Measurements from ENCODE around the gene PLA2G2D.

Gene PLA2G2D

GRCh38 chr1:20099533-20099932 lies 19.8 kb downstream of the PLA2G2D start:
- H3K9me2 ChIP-seq (replicated peaks; ENCODE audit: control insufficient read depth, low read length), result no peaks in the 10 kb centered on the region
- TF ChIP-seq EZH2phosphoT487 (IDR thresholded peaks at IDR 0.05; ENCODE audit: borderline replicate concordance, low read length), result no peak
- no peak for TF ChIP-seq CTCF (IDR thresholded peaks at IDR 0.05; ENCODE audit: low read depth, low read length, poor library complexity, severe bottlenecking)
- H3K79me2 ChIP-seq (ENCODE audit: control insufficient read depth, low read length), result no peaks in the 10 kb centered on the region
- no peak overlapping the region for H3K27ac ChIP-seq (ENCODE audit: low read depth, low read length)
- H3K4me1 ChIP-seq (ENCODE audit: control insufficient read depth, low read length), result no peaks in the 10 kb centered on the region
- H3F3A ChIP-seq (ENCODE audit: control insufficient read depth, insufficient read depth), result no peaks in the 10 kb centered on the region
- H3K27me3 ChIP-seq (ENCODE audit: control insufficient read depth, low read length), result 0 out of 2 replicates have a peak, but pooled peaks cover 3% of the 10 kb centered on the region
- H3K36me3 ChIP-seq (ENCODE audit: control insufficient read depth, low read length), result no peaks in the 10 kb centered on the region
- H3K4me2 ChIP-seq (ENCODE audit: low read length), result no peak overlapping the region
- no peak overlapping the region for H3K4me3 ChIP-seq (ENCODE audit: low read length)
- H4K20me1 ChIP-seq (ENCODE audit: control insufficient read depth, insufficient read depth, low read depth, low read length), result no peaks in the 10 kb centered on the region
- no peaks in the 10 kb centered on the region for H3K9me3 ChIP-seq (ENCODE audit: control insufficient read depth, insufficient read depth, low read length)

GRCh38 chr1:20096840-20097447 lies 22.4 kb downstream of the PLA2G2D start:
- Histone ChIP-seq H3K9me2 (replicated peaks; ENCODE audit: control insufficient read depth, low read length) (no peaks in the 10 kb centered on the region), H3K36me3 (ENCODE audit: control insufficient read depth, low read length) (no peaks in the 10 kb centered on the region), H3K4me3 (ENCODE audit: low read length) (no peak overlapping the region), H3K79me2 (ENCODE audit: control insufficient read depth, low read length) (no peaks in the 10 kb centered on the region), H3K27me3 (ENCODE audit: control insufficient read depth, low read length) (0 out of 2 replicates have a peak, but pooled peaks cover 9% of the 10 kb centered on the region), H3K4me1 (ENCODE audit: control insufficient read depth, low read length) (no peaks in the 10 kb centered on the region), H3K9me3 (ENCODE audit: control insufficient read depth, insufficient read depth, low read length) (no peaks in the 10 kb centered on the region), H4K20me1 (ENCODE audit: control insufficient read depth, insufficient read depth, low read depth, low read length) (no peaks in the 10 kb centered on the region), H3F3A (ENCODE audit: control insufficient read depth, insufficient read depth) (no peaks in the 10 kb centered on the region), H3K27ac (ENCODE audit: low read depth, low read length) (no peak overlapping the region), H3K4me2 (ENCODE audit: low read length) (no peak overlapping the region)
- TF ChIP-seq EZH2phosphoT487 (IDR thresholded peaks at IDR 0.05; ENCODE audit: borderline replicate concordance, low read length), result no peak
- no peak for TF ChIP-seq CTCF (IDR thresholded peaks at IDR 0.05; ENCODE audit: low read depth, low read length, poor library complexity, severe bottlenecking)

GRCh38 chr1:20095564-20096434 lies 23.5 kb downstream of the PLA2G2D start:
- Histone ChIP-seq H3K4me1 (ENCODE audit: control insufficient read depth, low read length) (no peaks in the 10 kb centered on the region), H3F3A (ENCODE audit: control insufficient read depth, insufficient read depth) (no peaks in the 10 kb centered on the region), H3K4me3 (ENCODE audit: low read length) (no peak overlapping the region)

More at GRCh38 chr1:20095564-20096434, 23.5 kb downstream of the PLA2G2D start:
- TF ChIP-seq CTCF (IDR thresholded peaks at IDR 0.05; ENCODE audit: low read depth, low read length, poor library complexity, severe bottlenecking) (no peak), EZH2phosphoT487 (IDR thresholded peaks at IDR 0.05; ENCODE audit: borderline replicate concordance, low read length) (no peak)
- Histone ChIP-seq H4K20me1 (ENCODE audit: control insufficient read depth, insufficient read depth, low read depth, low read length) (no peaks in the 10 kb centered on the region), H3K79me2 (ENCODE audit: control insufficient read depth, low read length) (no peaks in the 10 kb centered on the region), H3K27me3 (ENCODE audit: control insufficient read depth, low read length) (0 out of 2 replicates have a peak, but pooled peaks cover 14% of the 10 kb centered on the region), H3K9me2 (replicated peaks; ENCODE audit: control insufficient read depth, low read length) (no peaks in the 10 kb centered on the region), H3K9me3 (ENCODE audit: control insufficient read depth, insufficient read depth, low read length) (no peaks in the 10 kb centered on the region), H3K27ac (ENCODE audit: low read depth, low read length) (no peak overlapping the region), H3K36me3 (ENCODE audit: control insufficient read depth, low read length) (no peaks in the 10 kb centered on the region), H3K4me2 (ENCODE audit: low read length) (no peak overlapping the region)

Measured in DOHH2 (cell line).